Adrenal gland (tissue), 12 donors: ENCODE data around the gene SLC10A3. TPM values are rescaled to one million over a fixed set of nuclear protein-coding genes. Genes with fewer than 3 reads are reported as not detected.

Experiments
- DNase-seq, 7 donors: peaks; one replicate each; pipeline ENCODE4 v3.0.0-alpha.2; 2019 to 2020
- H3K27ac ChIP-seq, 5 donors: fragments of 200-600 bp; sonication (generic) in 4 of 5; 1 replicate in 3 of 5; 2 replicates in 2 of 5; pipeline versions ENCODE4 v1.5.1 to v1.8.0; 2016 to 2020; ENCODE audit warnings: mild to moderate bottlenecking in 1 of 5
- H3K27me3 ChIP-seq: fragments of 200-600 bp; 2 replicates; pipeline ENCODE4 v1.8.0; 2021
- H3K36me3 ChIP-seq, 2 donors: fragments of 200-600 bp; replicated peaks in 1 of 2; 1 replicate in 1 of 2; 2 replicates in 1 of 2; pipeline versions ENCODE4 v1.5.1 to v1.8.0; 2018 to 2022
- H3K4me1 ChIP-seq, 2 donors: fragments of 200-600 bp; replicated peaks in 1 of 2; 1 replicate in 1 of 2; 2 replicates in 1 of 2; pipeline versions ENCODE4 v1.5.1 to v1.8.0; 2018 to 2021
- H3K4me3 ChIP-seq, 4 donors: fragments of 200-600 bp; sonication (generic) in 3 of 4; one replicate each; pipeline ENCODE4 v1.5.1; 2016 to 2018
- H3K9me3 ChIP-seq, 3 donors: fragments of 200-600 bp; sonication (generic) in 1 of 3; replicated peaks in 1 of 3; 1 replicate in 2 of 3; 2 replicates in 1 of 3; pipeline versions ENCODE4 v1.5.1 to v1.8.0; 2016 to 2021
- CTCF ChIP-seq, 6 experiments: fragments of 450-650 bp in 4 of 6; fragments of 200-600 bp in 2 of 6; sonication (generic) in 1 of 6; IDR thresholded peaks; 1 replicate in 5 of 6; 2 replicates in 1 of 6; pipeline versions ENCODE4 v1.5.1 to v1.8.0; 2016 to 2021; ENCODE audit warnings: antibody characterized with exemption in 6 of 6, mild to moderate bottlenecking in 2 of 6, moderate library complexity in 1 of 6
- POLR2A ChIP-seq, 2 donors: fragments of 450-650 bp; IDR thresholded peaks; one replicate each; pipeline ENCODE4 v1.6.1; 2017; ENCODE audit warnings: antibody characterized with exemption in 2 of 2, mild to moderate bottlenecking in 2 of 2, moderate library complexity in 1 of 2
- WGBS, 4 donors: extraction: QIAGEN DNeasy Blood & Tissue Kit in 2 of 4; methylation state at CpG; one replicate each; pipeline versions ENCODE4 v1.1.5 to v1.1.7; 2013 to 2017; 5-methylcytosine and 5-hydroxymethylcytosine counted together
- intact Hi-C, 2 donors: fragments of 100-400 bp; cut with DNase I; formaldehyde crosslinking; loops; one replicate each; pipeline versions ENCODE4 v1.14.1 to v1.15.0; 2022 to 2023
- polyA plus RNA-seq, 3 donors: library from polyadenylated mRNA; stranded (reverse); fragments of 200-250 nt in 2 of 3; fragments of 350-450 nt in 1 of 3; fragmentation: Illumina TruSeq in 1 of 3; extraction: RNeasy Lipid Tissue Mini Kit (QIAGEN cat#74804) in 1 of 3; gene quantifications; one replicate each; pipeline ENCODE4 v1.2.3, GENCODE V29; 2013 to 2014
- total RNA-seq, 9 donors: library from RNA; depleted of rRNA in 4 of 9; stranded (reverse); fragments of >200 nt in 4 of 9; fragments of 120-200 nt in 1 of 9; fragmentation: NEBNext Ultra II Directional in 1 of 9; extraction: Animal tissue kit (Norgen Biotek cat#: 25700) in 1 of 9; gene quantifications; one replicate each; pipeline versions ENCODE4 v1.1.0 to v1.2.4, GENCODE V29; 2013 to 2023
- donor health status: healthy with polysubstance abuse.
- donor health status: Bipolar disorder and iron deficiency.
- donor health status: DM: yes; HTN: yes; CAD: no.
- donor health status: DM: no; HTN: no; CAD: no.
- donor health status: DM: no; HTN: no; CAD: no.
- donor health status: DM: yes; HTN: yes; CAD: no.

The SLC10A3 gene
- total and polyA plus RNA-seq, 12 donors: 8.7 to 33.4 (median 27.8) TPM

DNA sequence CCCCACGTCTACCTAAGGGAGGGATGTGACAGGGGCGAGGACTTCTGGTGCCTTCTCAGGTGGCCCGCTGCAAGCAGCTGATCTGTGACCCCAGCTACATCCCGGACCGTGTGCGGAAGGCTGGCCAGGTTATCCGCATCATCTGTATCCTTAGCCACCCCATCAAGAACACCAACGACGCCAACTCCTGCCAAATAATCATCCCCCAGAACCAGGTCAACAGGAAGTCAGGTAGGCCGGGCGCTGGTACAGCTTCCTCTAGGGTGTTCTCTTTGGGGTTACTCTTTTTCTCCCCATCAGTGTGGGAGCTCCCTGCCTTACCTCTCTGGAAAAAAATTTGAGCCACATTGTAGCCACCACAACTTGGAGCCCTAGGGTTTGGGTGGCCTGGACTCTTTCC lies 48.9 kb downstream of the SLC10A3 start:
- no peaks in the 10 kb centered on the region for H3K9me3 ChIP-seq
- TF ChIP-seq CTCF (IDR thresholded peaks at IDR 0.05): no peak
- TF ChIP-seq POLR2A (IDR thresholded peaks at IDR 0.05): no peak
- no peak overlapping the region for H3K4me3 ChIP-seq
- no peaks in the 10 kb centered on the region for H3K27me3 ChIP-seq
- no peak overlapping the region for H3K27ac ChIP-seq
- WGBS, 4 donors: 67 to 92% (median 89%) methylated on average over 3 to 11 of the region's 11 CpGs
- DNase-seq: no peak
- peaks cover 0 to 38% of the 10 kb centered on the region in 2 donors for H3K36me3 ChIP-seq
- intact Hi-C loops: no loop called here
- peaks cover 0 to 22% of the 10 kb centered on the region in 2 donors for H3K4me1 ChIP-seq

DNA sequence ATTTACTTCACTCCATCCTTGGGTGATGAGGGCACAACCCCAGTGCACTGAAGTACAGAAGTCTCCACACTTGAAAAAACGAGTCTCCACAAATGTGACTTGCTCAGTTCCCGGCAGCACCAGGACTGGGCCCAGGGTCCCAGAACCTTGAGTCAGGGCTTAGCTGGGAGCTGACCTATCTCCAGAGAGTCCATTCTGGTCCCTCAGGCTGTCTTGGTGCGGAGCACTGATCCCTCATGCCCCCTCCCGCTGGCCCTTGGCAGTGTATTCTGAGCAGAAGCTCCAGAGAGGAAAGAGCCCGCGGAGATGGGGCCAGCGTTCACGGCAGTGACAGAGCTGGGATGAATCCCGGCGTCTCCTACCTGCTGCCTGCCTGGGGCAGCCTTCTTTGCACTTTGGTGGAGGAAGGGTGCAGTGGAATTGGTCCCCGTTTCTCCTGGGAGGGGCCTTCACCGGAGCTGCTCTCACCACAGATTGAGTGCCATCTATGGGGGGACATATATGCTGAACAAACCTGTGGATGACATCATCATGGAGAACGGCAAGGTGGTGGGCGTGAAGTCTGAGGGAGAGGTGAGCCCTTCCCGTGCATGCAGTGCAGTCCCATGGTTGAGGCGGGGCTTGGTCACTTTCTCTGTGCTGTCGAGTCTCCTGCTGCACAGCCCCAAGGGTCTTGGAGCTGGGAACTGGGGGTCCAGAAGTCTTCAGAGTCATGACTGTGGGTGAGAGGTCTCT lies 49.6 kb downstream of the SLC10A3 start:
- Histone ChIP-seq H3K27ac (no peak overlapping the region), H3K4me1 (peaks cover 0 to 21% of the 10 kb centered on the region in 2 donors), H3K27me3 (no peaks in the 10 kb centered on the region), H3K9me3 (no peaks in the 10 kb centered on the region), H3K4me3 (no peak overlapping the region), H3K36me3 (peaks cover 0 to 39% of the 10 kb centered on the region in 2 donors)
- WGBS, 4 donors: 68 to 88% (median 80%) methylated on average over 3 to 17 of the region's 17 CpGs
- intact Hi-C loops: no loop called here
- no peak for DNase-seq
- TF ChIP-seq CTCF (IDR thresholded peaks at IDR 0.05): no peak
- TF ChIP-seq POLR2A (IDR thresholded peaks at IDR 0.05): no peak

GRCh38 chrX:154439841-154440240 lies 50.6 kb downstream of the SLC10A3 start:
- H3K27me3 ChIP-seq: no peaks in the 10 kb centered on the region
- WGBS, 4 donors: 82 to 88% (median 85%) methylated on average over 15 to 18 of the region's 18 CpGs; no CpG with 5 or more reads in 1 of the 4 donors
- intact Hi-C loops: no loop called here
- H3K36me3 ChIP-seq: peaks cover 0 to 49% of the 10 kb centered on the region in 2 donors
- no peak overlapping the region for H3K27ac ChIP-seq
- no peak overlapping the region for H3K4me3 ChIP-seq
- DNase-seq: no peak
- no peaks in the 10 kb centered on the region for H3K9me3 ChIP-seq
- TF ChIP-seq CTCF (IDR thresholded peaks at IDR 0.05): no peak
- TF ChIP-seq POLR2A (IDR thresholded peaks at IDR 0.05): no peak
- peaks cover 0 to 11% of the 10 kb centered on the region in 2 donors for H3K4me1 ChIP-seq

DNA sequence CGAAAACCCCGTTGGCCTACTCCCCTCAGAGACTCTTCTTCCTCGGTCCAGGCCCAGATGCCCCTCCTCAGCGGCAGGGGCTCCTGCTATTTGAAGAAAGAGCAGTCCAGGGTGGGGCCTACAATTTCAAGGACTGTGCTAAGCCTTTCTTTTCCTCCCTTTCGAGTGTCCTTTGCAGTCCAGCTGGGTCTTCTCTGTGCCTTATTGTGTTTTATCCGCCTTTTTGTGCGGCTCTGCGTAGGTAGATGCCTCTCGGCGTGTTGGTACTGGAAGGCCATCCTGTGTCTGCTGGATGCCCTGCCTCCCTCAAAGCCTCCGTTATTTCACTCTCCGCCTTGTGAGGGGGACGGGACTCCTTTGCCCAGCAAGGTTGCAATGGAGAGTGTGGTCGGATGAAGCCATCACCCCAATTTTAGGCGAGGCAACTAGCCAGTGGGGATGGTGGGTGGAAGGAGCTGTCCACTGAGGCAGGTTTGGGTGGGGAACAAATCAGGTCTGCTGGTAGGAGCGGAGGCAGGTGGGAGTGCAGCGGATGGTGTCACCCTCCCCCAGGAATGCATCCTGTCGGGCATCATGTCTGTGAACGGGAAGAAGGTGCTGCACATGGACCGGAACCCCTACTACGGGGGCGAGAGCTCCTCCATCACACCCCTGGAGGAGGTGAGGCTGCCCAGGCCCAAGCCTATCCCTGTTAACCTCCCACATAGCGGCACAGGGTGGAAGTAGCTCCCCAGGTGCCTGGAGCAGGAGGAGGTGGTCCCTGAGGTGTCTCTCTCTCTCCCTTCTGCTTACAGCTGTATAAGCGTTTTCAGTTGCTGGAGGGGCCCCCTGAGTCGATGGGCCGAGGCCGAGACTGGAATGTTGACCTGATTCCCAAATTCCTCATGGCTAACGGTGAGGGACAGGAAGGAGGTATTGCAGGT lies 52.2 kb downstream of the SLC10A3 start:
- Histone ChIP-seq H3K36me3 (peaks cover 0 to 62% of the 10 kb centered on the region in 2 donors), H3K27ac (peak overlapping the region in 2 of 5 donors; percentile 86 to 95)
- WGBS, 4 donors: 20 to 72% (median 52%) methylated on average over 1 to 28 of the region's 28 CpGs

More for the DNA sequence above, 52.2 kb downstream of the SLC10A3 start:
- intact Hi-C loops: no loop called here
- no peak for TF ChIP-seq CTCF (IDR thresholded peaks at IDR 0.05)
- TF ChIP-seq POLR2A (IDR thresholded peaks at IDR 0.05): no peak
- no peaks in the 10 kb centered on the region for H3K9me3 ChIP-seq
- H3K4me1 ChIP-seq: peaks cover 0 to 7% of the 10 kb centered on the region in 2 donors
- H3K4me3 ChIP-seq: peak overlapping the region in 1 of 4 donors; percentile 71
- no peaks in the 10 kb centered on the region for H3K27me3 ChIP-seq
- no peak for DNase-seq
